Neural progenitor cell (in vitro differentiated cells): ENCODE results near the gene POLR3B.

Source experiments
- CTCF ChIP-seq: fragments of 200-600 bp; sonication (generic); IDR thresholded peaks from 2 replicates; pipeline ENCODE4 v1.5.1; 2017; ENCODE audit warnings: antibody characterized with exemption, mild to moderate bottlenecking
- EZH2 ChIP-seq: fragments of 200-600 bp; sonication (generic); IDR thresholded peaks from 2 replicates; pipeline ENCODE4 v1.6.1; 2017; ENCODE audit warnings: antibody characterized with exemption, mild to moderate bottlenecking, moderate library complexity
- EZH2phosphoT487 ChIP-seq: fragments of 200-600 bp; sonication (generic); IDR thresholded peaks from 2 replicates; pipeline ENCODE4 v1.6.1; 2017; ENCODE audit warnings: antibody characterized with exemption

- TF ChIP-seq CTCF (no peak), EZH2 (no peak), EZH2phosphoT487 (no peak)
Measured at GRCh38 chr12:106364261-106364660, 6.7 kb downstream of the POLR3B start.
